ENCODE data around the gene BBOX1. TPM values are rescaled to one million over a fixed set of nuclear protein-coding genes. Genes with fewer than 3 reads are reported as not detected.

Gene BBOX1
- total and polyA plus RNA-seq, 9 donors = 0.04 to 2.3 (median 0.52) TPM; not detected in 3

- intact Hi-C loops (cut with DNase I) = no loop called here
- WGBS, 3 donors = 22 to 28% (median 27%) methylated on average over 2 of the region's 2 CpGs
- TF ChIP-seq EP300 (IDR thresholded peaks at IDR 0.05) = no peak
- TF ChIP-seq POLR2A (IDR thresholded peaks at IDR 0.05) = no peak
- no peak for TF ChIP-seq CTCF (IDR thresholded peaks at IDR 0.05)
- Histone ChIP-seq H3K27ac (no peak overlapping the region), H3K36me3 (no peaks in the 10 kb centered on the region), H3K27me3 (no peaks in the 10 kb centered on the region), H3K9me3 (no peaks in the 10 kb centered on the region), H3K4me1 (ENCODE audit: insufficient read depth) (no peaks in the 10 kb centered on the region), H3K4me3 (no peak overlapping the region)
- DNase-seq = no peak
Measured at GRCh38 chr11:27166130-27166529, 125.5 kb downstream of the BBOX1 start.

DNA sequence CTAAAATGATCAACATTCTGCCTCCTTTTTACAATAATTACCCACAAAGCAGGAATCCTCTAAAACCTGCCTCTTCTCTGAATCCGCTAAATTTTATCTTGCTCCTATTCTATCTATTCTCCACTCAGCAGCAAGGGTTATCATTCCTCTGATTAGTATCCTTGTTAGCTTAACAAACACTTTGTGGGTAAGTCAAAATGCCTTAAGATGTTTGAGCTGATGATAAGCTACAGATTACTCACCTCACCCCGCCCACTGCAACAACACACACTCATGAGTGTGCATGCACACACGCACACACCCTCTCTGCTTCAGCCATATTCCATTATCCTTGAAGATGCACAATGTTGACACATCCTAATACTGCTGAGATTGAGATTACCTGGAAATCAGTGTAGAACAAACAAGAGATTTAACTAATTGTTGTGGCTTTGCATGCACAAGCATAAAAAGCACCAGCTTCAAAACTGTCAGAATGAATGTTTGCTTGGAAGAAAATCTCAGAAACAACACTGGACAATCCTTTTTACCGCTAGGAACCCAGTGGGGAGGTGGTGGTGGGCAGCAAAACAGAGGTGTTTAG is 130.9 kb downstream of the BBOX1 start:
- no peaks in the 10 kb centered on the region for H3K27me3 ChIP-seq
- intact Hi-C loops (cut with DNase I) = no loop called here
- 84 to 96% (median 95%) methylated on average over 4 of the region's 4 CpGs for WGBS, 3 donors
- no peaks in the 10 kb centered on the region for H3K9me3 ChIP-seq
- TF ChIP-seq POLR2A (IDR thresholded peaks at IDR 0.05) = no peak
- no peak for TF ChIP-seq EP300 (IDR thresholded peaks at IDR 0.05)
- no peak for TF ChIP-seq CTCF (IDR thresholded peaks at IDR 0.05)
- no peak for DNase-seq
- no peaks in the 10 kb centered on the region for H3K36me3 ChIP-seq
- no peak overlapping the region for H3K27ac ChIP-seq
- H3K4me1 ChIP-seq (ENCODE audit: insufficient read depth) = no peaks in the 10 kb centered on the region
- no peak overlapping the region for H3K4me3 ChIP-seq

- intact Hi-C loops (cut with DNase I) = no loop called here
- TF ChIP-seq POLR2A (IDR thresholded peaks at IDR 0.05) = no peak
- TF ChIP-seq EP300 (IDR thresholded peaks at IDR 0.05) = no peak
- TF ChIP-seq CTCF (IDR thresholded peaks at IDR 0.05) = no peak
- no peaks in the 10 kb centered on the region for H3K9me3 ChIP-seq
Measured at GRCh38 chr11:27173545-27173944, 132.9 kb downstream of the BBOX1 start.

GRCh38 chr11:27174021-27174420 is 133.4 kb downstream of the BBOX1 start:
- DNase-seq = no peak
- no peak overlapping the region for H3K27ac ChIP-seq
- no peaks in the 10 kb centered on the region for H3K36me3 ChIP-seq
- 68 to 74% (median 69%) methylated on average over 4 of the region's 4 CpGs for WGBS, 3 donors
- H3K9me3 ChIP-seq = no peaks in the 10 kb centered on the region
- intact Hi-C loops (cut with DNase I) = no loop called here
- no peak for TF ChIP-seq EP300 (IDR thresholded peaks at IDR 0.05)
- no peak for TF ChIP-seq POLR2A (IDR thresholded peaks at IDR 0.05)
- TF ChIP-seq CTCF (IDR thresholded peaks at IDR 0.05) = no peak
- no peaks in the 10 kb centered on the region for H3K27me3 ChIP-seq
- H3K4me1 ChIP-seq (ENCODE audit: insufficient read depth) = no peaks in the 10 kb centered on the region
- H3K4me3 ChIP-seq = no peak overlapping the region

More at GRCh38 chr11:27173545-27173944, 132.9 kb downstream of the BBOX1 start:
- H3K36me3 ChIP-seq = no peaks in the 10 kb centered on the region
- no peaks in the 10 kb centered on the region for H3K27me3 ChIP-seq
- DNase-seq = no peak
- no peak overlapping the region for H3K4me3 ChIP-seq
- WGBS, 3 donors = 68 to 79% (median 79%) methylated on average over 1 of the region's 1 CpG
- no peaks in the 10 kb centered on the region for H3K4me1 ChIP-seq (ENCODE audit: insufficient read depth)
- no peak overlapping the region for H3K27ac ChIP-seq
